GM12874 (cell line): ENCODE measurements around the gene CORO2B.

Experiments used
- CTCF ChIP-seq: IDR thresholded peaks from 2 replicates; pipeline ENCODE4 v1.5.1; 2011; ENCODE audit warnings: low read depth, mild to moderate bottlenecking, control low read depth, low read length, moderate library complexity; ENCODE audit not compliant: insufficient read depth

CORO2B gene

GRCh38 chr15:68699881-68700454 is 121.2 kb downstream of the CORO2B start:
- TF ChIP-seq CTCF = no peak

GRCh38 chr15:68700455-68701123 is 121.8 kb downstream of the CORO2B start:
- no peak for TF ChIP-seq CTCF

- no peak for TF ChIP-seq CTCF
These were observed 123.1 kb downstream of the CORO2B start for GRCh38 chr15:68701886-68702285.

- no peak for TF ChIP-seq CTCF
These were observed 125.8 kb downstream of the CORO2B start for GRCh38 chr15:68704496-68705021.

GRCh38 chr15:68706256-68706655 is 127.5 kb downstream of the CORO2B start:
- TF ChIP-seq CTCF = no peak

- no peak for TF ChIP-seq CTCF
These were observed 128.1 kb downstream of the CORO2B start for GRCh38 chr15:68706931-68707330.

- no peak for TF ChIP-seq CTCF
These were observed 128.6 kb downstream of the CORO2B start for GRCh38 chr15:68707386-68707785.
